ENCODE results near the gene PIM2. TPM values are rescaled to one million over a fixed set of nuclear protein-coding genes. Genes with fewer than 3 reads are reported as not detected.
A peak's percentile ranks its signal among the peaks of the same experiment; 100 is the strongest.

Gene PIM2
- total and polyA plus RNA-seq, 9 of the 15 experiments (the other 6 are each of a cell fraction or from before 2014, with no cell fraction given), result 67.6 to 191 (median 108) TPM

DNA sequence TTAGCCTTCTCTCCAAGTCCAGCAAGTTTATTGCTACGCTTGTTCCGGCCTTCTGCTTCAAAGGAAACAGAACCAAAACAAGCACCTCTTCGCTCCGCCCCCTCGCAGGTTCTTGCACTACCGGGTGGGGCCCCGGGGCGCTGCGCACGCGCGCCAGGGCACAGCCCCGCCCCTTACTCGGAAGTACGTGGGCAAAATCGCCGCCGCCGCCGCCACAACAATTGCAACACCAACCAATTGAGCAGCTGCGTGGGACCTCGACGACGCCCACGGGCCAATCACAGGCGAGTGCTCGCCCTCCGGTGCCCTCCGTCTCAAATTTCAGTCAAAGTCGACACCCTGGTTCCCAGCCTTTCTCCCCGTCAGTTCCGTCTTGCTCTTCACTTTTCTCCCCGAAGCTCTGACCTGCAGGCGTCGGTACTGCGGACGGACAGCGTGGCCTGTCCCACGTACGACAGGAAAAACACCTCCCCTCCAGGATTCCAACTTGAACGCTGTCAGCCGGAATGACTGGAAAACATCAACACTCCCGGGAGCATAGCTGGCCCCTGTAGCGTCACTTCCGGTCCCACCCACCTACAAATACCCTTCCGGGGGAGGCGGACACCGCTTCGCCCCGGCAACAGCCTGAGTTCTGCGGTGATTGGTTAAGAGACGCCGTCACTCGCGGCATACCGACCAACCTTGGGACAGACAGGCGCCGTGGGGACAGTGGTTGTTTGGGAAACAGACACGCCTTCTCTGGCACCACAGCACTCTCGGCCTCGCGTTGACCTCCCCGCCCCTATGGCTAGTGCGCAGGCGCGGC is 39.2 kb upstream of the PIM2 start (continued):
- TF ChIP-seq POLR2H (tag; IDR thresholded peaks at IDR 0.05; ENCODE audit: low read depth), result peak; percentile 51
- TF ChIP-seq CEBPG (CRISPR knock-in tag; IDR thresholded peaks at IDR 0.05), result peak; percentile 86
- TF ChIP-seq CEBPG (tag; conservative IDR thresholded peaks at IDR 0.05 in 1 of 2, IDR thresholded peaks at IDR 0.05 in 1 of 2), result peak; percentile 65 to 84
- no peak for TF ChIP-seq BCL6 (CRISPR knock-in tag; IDR thresholded peaks at IDR 0.05)
- TF ChIP-seq ZNF24 (IDR thresholded peaks at IDR 0.05), result no peak
- TF ChIP-seq MBD2 (IDR thresholded peaks at IDR 0.05; ENCODE audit: borderline replicate concordance, low read depth), result 0 out of 2 replicates have a peak, but pooled peaks have one; percentile 47
- 0 out of 2 replicates have a peak, but pooled peaks have one; percentile 45 for TF ChIP-seq OTX1 (CRISPR knock-in tag; IDR thresholded peaks at IDR 0.05)
- no peak for TF ChIP-seq BDP1 (IDR thresholded peaks at IDR 0.05; ENCODE audit: insufficient read depth, insufficient read length)
- TF ChIP-seq, protein P1, sequence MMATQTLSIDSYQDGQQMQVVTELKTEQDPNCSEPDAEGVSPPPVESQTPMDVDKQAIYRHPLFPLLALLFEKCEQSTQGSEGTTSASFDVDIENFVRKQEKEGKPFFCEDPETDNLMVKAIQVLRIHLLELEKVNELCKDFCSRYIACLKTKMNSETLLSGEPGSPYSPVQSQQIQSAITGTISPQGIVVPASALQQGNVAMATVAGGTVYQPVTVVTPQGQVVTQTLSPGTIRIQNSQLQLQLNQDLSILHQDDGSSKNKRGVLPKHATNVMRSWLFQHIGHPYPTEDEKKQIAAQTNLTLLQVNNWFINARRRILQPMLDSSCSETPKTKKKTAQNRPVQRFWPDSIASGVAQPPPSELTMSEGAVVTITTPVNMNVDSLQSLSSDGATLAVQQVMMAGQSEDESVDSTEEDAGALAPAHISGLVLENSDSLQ (IDR thresholded peaks at IDR 0.05), result peak; percentile 99
- peak; percentile 86 for TF ChIP-seq NEUROD1 (IDR thresholded peaks at IDR 0.05; ENCODE audit: borderline replicate concordance, low read depth, low read length, partially characterized antibody)
- TF ChIP-seq BACH1 (tag; IDR thresholded peaks at IDR 0.05), result no peak
- TF ChIP-seq C11orf30 (IDR thresholded peaks at IDR 0.05; ENCODE audit: low read depth), result peak; percentile 79
- TF ChIP-seq, protein P2, sequence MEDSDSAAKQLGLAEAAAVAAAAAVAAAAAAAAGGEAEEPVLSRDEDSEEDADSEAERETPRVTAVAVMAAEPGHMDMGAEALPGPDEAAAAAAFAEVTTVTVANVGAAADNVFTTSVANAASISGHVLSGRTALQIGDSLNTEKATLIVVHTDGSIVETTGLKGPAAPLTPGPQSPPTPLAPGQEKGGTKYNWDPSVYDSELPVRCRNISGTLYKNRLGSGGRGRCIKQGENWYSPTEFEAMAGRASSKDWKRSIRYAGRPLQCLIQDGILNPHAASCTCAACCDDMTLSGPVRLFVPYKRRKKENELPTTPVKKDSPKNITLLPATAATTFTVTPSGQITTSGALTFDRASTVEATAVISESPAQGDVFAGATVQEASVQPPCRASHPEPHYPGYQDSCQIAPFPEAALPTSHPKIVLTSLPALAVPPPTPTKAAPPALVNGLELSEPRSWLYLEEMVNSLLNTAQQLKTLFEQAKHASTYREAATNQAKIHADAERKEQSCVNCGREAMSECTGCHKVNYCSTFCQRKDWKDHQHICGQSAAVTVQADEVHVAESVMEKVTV (CRISPR knock-in tag; IDR thresholded peaks at IDR 0.05), result no peak; the same call in 1 of the 2 replicates
- peak; percentile 77 for TF ChIP-seq EGR1 (conservative IDR thresholded peaks at IDR 0.05)
- TF ChIP-seq ZNF165 (CRISPR knock-in tag; IDR thresholded peaks at IDR 0.05; ENCODE audit: borderline replicate concordance), result 0 out of 2 replicates have a peak, but pooled peaks have one; percentile 7
- TF ChIP-seq ESRRA (IDR thresholded peaks at IDR 0.05; ENCODE audit: borderline replicate concordance, low read depth), result peak; percentile 36; the same call in 1 of the 2 replicates
- no peak for TF ChIP-seq ZNF347 (CRISPR knock-in tag; IDR thresholded peaks at IDR 0.05; ENCODE audit: low read depth)
- TF ChIP-seq, protein P3, sequence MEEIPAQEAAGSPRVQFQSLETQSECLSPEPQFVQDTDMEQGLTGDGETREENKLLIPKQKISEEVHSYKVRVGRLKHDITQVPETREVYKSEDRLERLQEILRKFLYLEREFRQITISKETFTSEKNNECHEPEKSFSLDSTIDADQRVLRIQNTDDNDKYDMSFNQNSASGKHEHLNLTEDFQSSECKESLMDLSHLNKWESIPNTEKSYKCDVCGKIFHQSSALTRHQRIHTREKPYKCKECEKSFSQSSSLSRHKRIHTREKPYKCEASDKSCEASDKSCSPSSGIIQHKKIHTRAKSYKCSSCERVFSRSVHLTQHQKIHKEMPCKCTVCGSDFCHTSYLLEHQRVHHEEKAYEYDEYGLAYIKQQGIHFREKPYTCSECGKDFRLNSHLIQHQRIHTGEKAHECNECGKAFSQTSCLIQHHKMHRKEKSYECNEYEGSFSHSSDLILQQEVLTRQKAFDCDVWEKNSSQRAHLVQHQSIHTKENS (CRISPR knock-in tag; IDR thresholded peaks at IDR 0.05), result no peak
- peak; percentile 13 for TF ChIP-seq PHF20 (IDR thresholded peaks at IDR 0.05; ENCODE audit: partially characterized antibody)
- no peak for TF ChIP-seq E2F3 (CRISPR knock-in tag; IDR thresholded peaks at IDR 0.05)
- TF ChIP-seq ZNF778 (CRISPR knock-in tag; IDR thresholded peaks at IDR 0.05), result no peak
- TF ChIP-seq CBFA2T2 (conservative IDR thresholded peaks at IDR 0.05), result no peak
- TF ChIP-seq, protein P4, sequence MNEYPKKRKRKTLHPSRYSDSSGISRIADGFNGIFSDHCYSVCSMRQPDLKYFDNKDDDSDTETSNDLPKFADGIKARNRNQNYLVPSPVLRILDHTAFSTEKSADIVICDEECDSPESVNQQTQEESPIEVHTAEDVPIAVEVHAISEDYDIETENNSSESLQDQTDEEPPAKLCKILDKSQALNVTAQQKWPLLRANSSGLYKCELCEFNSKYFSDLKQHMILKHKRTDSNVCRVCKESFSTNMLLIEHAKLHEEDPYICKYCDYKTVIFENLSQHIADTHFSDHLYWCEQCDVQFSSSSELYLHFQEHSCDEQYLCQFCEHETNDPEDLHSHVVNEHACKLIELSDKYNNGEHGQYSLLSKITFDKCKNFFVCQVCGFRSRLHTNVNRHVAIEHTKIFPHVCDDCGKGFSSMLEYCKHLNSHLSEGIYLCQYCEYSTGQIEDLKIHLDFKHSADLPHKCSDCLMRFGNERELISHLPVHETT (CRISPR knock-in tag; conservative IDR thresholded peaks at IDR 0.05 in 1 of 2, IDR thresholded peaks at IDR 0.05 in 1 of 2), result no peak
- TF ChIP-seq NR2C1 (IDR thresholded peaks at IDR 0.05), result peak; percentile 93
- peak; percentile 92 for TF ChIP-seq NR2C1 (tag; IDR thresholded peaks at IDR 0.05)

All from K562 (cell line).